ENCODE measurements around the gene SHROOM1.

Gene SHROOM1

GRCh38 chr5:132825033-132825833, 5.2 kb downstream of the SHROOM1 start:
- DNase-seq: no peak

- DNase-seq: no peak
Measured at GRCh38 chr5:132824426-132824825, 6.0 kb downstream of the SHROOM1 start.

GRCh38 chr5:132823481-132824050, 6.9 kb downstream of the SHROOM1 start:
- peak in 1 of 14 donors; percentile 56 for DNase-seq

- DNase-seq: peak in 2 of 14 donors; percentile 25 to 79
Measured at GRCh38 chr5:132822650-132823480, 7.6 kb downstream of the SHROOM1 start.

GRCh38 chr5:132821791-132822190, 8.7 kb downstream of the SHROOM1 start:
- peak in 8 of 14 donors; percentile 37 to 73 (median 57) for DNase-seq

- DNase-seq: peak in 2 of 14 donors; percentile 36 to 67
Measured at GRCh38 chr5:132821350-132821749, 9.1 kb downstream of the SHROOM1 start.

GRCh38 chr5:132820162-132820754, 10.2 kb downstream of the SHROOM1 start:
- peak in 12 of 14 donors; percentile 64 to 93 (median 86) for DNase-seq

- DNase-seq: peak in 3 of 14 donors; percentile 45 to 58 (median 56)
Measured at GRCh38 chr5:132819468-132819867, 11.0 kb downstream of the SHROOM1 start.

- DNase-seq: no peak
Measured at GRCh38 chr5:132817011-132817410, 13.4 kb downstream of the SHROOM1 start.

- DNase-seq: no peak
Measured at GRCh38 chr5:132816554-132816953, 13.9 kb downstream of the SHROOM1 start.

- no peak for DNase-seq
Measured at GRCh38 chr5:132816083-132816482, 14.4 kb downstream of the SHROOM1 start.

GRCh38 chr5:132815454-132815853, 15.0 kb downstream of the SHROOM1 start:
- no peak for DNase-seq

GRCh38 chr5:132814503-132815294, 15.7 kb downstream of the SHROOM1 start:
- peak in 2 of 14 donors; percentile 61 to 68 for DNase-seq

GRCh38 chr5:132813599-132814502, 16.6 kb downstream of the SHROOM1 start:
- peak in 7 of 14 donors; percentile 20 to 95 (median 66) for DNase-seq

GRCh38 chr5:132812781-132813598, 17.5 kb downstream of the SHROOM1 start, which contains the start of gene SOWAHA:
Gene SOWAHA (plus strand): TSS chr5:132813302. CDS start chr5:132813622, 320 bp downstream.
- DNase-seq: peak in 10 of 14 donors; percentile 28 to 79 (median 36)

GRCh38 chr5:132812123-132812765, 18.2 kb downstream of the SHROOM1 start:
- peak in 2 of 14 donors; percentile 23 to 70 for DNase-seq

GRCh38 chr5:132810605-132811004, 19.8 kb downstream of the SHROOM1 start:
- no peak for DNase-seq

- DNase-seq: no peak
Measured at GRCh38 chr5:132808866-132809265, 21.6 kb downstream of the SHROOM1 start.

- no peak for DNase-seq
Measured at GRCh38 chr5:132808448-132808847, 22.0 kb downstream of the SHROOM1 start.
